ENCODE data around the gene STK32C.
A peak's percentile ranks its signal among the peaks of the same experiment; 100 is the strongest.
"Not testable (repeated sequence)": the region's sequence is repeated elsewhere in the genome, so short reads cannot be mapped to it uniquely, and the experiment has no call there.

STK32C gene

DNA sequence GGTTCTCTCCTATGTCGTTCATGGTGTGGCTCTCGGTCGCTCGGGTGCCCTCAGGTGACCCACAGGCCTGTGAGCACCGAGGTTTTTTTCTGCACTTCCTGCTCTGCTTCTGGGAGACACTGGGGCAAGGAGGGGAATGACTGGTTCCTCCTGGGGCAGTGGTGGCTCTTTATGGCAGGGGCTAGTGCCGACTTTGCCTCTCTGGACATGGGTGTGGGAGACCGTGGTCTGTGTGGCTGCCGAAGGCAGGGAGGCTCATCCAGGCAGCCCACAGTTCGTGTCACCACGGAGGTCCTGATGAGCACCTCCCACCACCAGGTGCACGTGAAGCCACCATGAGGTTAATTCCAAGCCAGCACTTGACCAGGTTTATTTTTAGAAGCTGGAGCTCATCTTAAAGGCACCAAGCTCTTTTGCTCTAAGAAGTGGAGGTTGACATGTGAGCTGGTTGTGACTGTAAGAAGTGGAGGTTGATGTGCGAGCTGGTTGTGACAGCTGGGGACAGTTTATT, 145.7 kb downstream of the STK32C start:
- Histone ChIP-seq H3K27ac (ENCODE audit: low read depth, low read length) (no peak overlapping the region), H2AK5ac (ENCODE audit: low read length) (no peak overlapping the region), H3K36me3 (ENCODE audit: control insufficient read depth, insufficient read depth, low read length) (no peaks in the 10 kb centered on the region), H3K4me3 (ENCODE audit: low read length) (no peak overlapping the region), H3K56ac (ENCODE audit: low read length) (no peak overlapping the region), H3K23ac (ENCODE audit: low read length) (no peak overlapping the region), H3K79me1 (ENCODE audit: low read length) (no peaks in the 10 kb centered on the region), H3K27me3 (ENCODE audit: insufficient read depth, low read length, poor library complexity) (no peaks in the 10 kb centered on the region), H3K79me2 (ENCODE audit: control insufficient read depth, insufficient read depth, low read length) (no peaks in the 10 kb centered on the region), H2BK120ac (ENCODE audit: low read depth, low read length) (no peak overlapping the region), H2BK5ac (ENCODE audit: low read length) (no peak overlapping the region), H2BK15ac (replicated peaks; ENCODE audit: low read depth) (no peak overlapping the region), H3K18ac (ENCODE audit: low read length) (no peak overlapping the region), H4K5ac (ENCODE audit: low read length) (no peak overlapping the region), H4K8ac (ENCODE audit: low read depth, low read length) (no peak overlapping the region), H3K4me1 (ENCODE audit: control insufficient read depth, low read depth, low read length) (no peaks in the 10 kb centered on the region), H3K4ac (ENCODE audit: low read depth, low read length) (no peak overlapping the region), H3K9ac (ENCODE audit: low read length) (no peak overlapping the region), H3K4me2 (ENCODE audit: low read length) (no peak overlapping the region)
- WGBS (ENCODE audit: extremely low coverage, insufficient coverage, low lambda C conversion rate), result no CpG with 5 or more reads among the region's 12 CpGs
- no peak for DNase-seq

DNA sequence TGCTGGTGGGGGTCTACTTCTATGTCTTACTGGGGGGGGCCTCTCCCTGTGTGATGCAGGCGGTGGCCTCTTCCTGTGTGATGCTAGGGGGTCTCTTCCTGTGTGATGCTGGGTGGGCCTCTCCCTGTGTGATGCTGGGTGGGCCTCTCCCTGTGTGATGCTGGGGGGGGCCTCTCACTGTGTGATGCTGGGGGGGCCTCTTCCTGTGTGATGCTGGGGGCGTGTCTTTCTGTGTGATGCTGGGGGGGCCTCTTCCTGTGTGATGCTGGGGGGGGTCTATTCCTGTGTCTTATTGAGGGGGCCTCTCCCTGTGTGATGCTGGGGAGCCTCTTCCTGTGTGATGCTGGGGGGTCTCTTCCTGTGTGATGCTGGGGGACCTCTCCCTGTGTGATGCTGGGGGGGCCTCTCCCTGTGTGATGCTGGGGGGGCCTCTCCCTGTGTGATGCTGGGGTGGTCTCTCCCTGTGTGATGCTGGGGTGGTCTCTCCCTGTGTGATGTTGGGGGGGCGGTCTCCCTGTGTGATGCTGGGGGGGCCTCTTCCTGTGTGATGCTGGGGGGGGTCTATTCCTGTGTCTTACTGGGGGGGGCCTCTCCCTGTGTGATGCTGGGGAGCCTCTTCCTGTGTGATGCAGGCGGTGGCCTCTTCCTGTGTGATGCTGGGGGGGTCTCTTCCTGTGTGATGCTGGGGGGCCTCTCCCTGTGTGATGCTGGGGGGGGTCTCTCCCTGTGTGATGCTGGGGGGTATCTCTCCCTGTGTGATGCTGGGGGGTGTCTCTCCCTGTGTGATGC, 146.7 kb downstream of the STK32C start:
- H3K4ac ChIP-seq (ENCODE audit: low read depth, low read length); H3K23ac ChIP-seq (ENCODE audit: low read length); H4K8ac ChIP-seq (ENCODE audit: low read depth, low read length); H2BK120ac ChIP-seq (ENCODE audit: low read depth, low read length); H3K4me1 ChIP-seq (ENCODE audit: control insufficient read depth, low read depth, low read length); H3K4me2 ChIP-seq (ENCODE audit: low read length); H3K18ac ChIP-seq (ENCODE audit: low read length); H2BK5ac ChIP-seq (ENCODE audit: low read length); H3K27me3 ChIP-seq (ENCODE audit: insufficient read depth, low read length, poor library complexity); DNase-seq; H3K36me3 ChIP-seq (ENCODE audit: control insufficient read depth, insufficient read depth, low read length); H3K27ac ChIP-seq (ENCODE audit: low read depth, low read length); H3K79me2 ChIP-seq (ENCODE audit: control insufficient read depth, insufficient read depth, low read length); H4K5ac ChIP-seq (ENCODE audit: low read length); H2BK15ac ChIP-seq (replicated peaks; ENCODE audit: low read depth); H3K56ac ChIP-seq (ENCODE audit: low read length); H3K4me3 ChIP-seq (ENCODE audit: low read length); H3K79me1 ChIP-seq (ENCODE audit: low read length); H3K9ac ChIP-seq (ENCODE audit: low read length); H2AK5ac ChIP-seq (ENCODE audit: low read length): not testable (repeated sequence)
- WGBS (ENCODE audit: extremely low coverage, insufficient coverage, low lambda C conversion rate), result no CpG with 5 or more reads among the region's 4 CpGs

DNA sequence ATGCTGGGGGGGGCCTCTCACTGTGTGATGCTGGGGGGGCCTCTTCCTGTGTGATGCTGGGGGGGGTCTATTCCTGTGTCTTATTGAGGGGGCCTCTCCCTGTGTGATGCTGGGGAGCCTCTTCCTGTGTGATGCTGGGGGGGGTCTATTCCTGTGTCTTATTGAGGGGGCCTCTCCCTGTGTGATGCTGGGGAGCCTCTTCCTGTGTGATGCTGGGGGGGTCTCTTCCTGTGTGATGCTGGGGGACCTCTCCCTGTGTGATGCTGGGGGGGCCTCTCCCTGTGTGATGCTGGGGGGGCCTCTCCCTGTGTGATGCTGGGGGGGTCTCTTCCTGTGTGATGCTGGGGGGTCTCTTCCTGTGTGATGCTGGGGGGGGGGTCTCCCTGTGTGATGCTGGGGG, 147.5 kb downstream of the STK32C start:
- not testable (repeated sequence) for H3K56ac ChIP-seq (ENCODE audit: low read length); H2BK15ac ChIP-seq (replicated peaks; ENCODE audit: low read depth); H2AK5ac ChIP-seq (ENCODE audit: low read length); H3K4ac ChIP-seq (ENCODE audit: low read depth, low read length); H4K8ac ChIP-seq (ENCODE audit: low read depth, low read length); H3K27me3 ChIP-seq (ENCODE audit: insufficient read depth, low read length, poor library complexity); H3K4me2 ChIP-seq (ENCODE audit: low read length); H3K79me2 ChIP-seq (ENCODE audit: control insufficient read depth, insufficient read depth, low read length); H2BK120ac ChIP-seq (ENCODE audit: low read depth, low read length); H3K9ac ChIP-seq (ENCODE audit: low read length); H3K18ac ChIP-seq (ENCODE audit: low read length); H3K79me1 ChIP-seq (ENCODE audit: low read length); H4K5ac ChIP-seq (ENCODE audit: low read length); H3K4me1 ChIP-seq (ENCODE audit: control insufficient read depth, low read depth, low read length); H3K4me3 ChIP-seq (ENCODE audit: low read length); DNase-seq; H3K23ac ChIP-seq (ENCODE audit: low read length); H2BK5ac ChIP-seq (ENCODE audit: low read length); H3K27ac ChIP-seq (ENCODE audit: low read depth, low read length); H3K36me3 ChIP-seq (ENCODE audit: control insufficient read depth, insufficient read depth, low read length)

DNA sequence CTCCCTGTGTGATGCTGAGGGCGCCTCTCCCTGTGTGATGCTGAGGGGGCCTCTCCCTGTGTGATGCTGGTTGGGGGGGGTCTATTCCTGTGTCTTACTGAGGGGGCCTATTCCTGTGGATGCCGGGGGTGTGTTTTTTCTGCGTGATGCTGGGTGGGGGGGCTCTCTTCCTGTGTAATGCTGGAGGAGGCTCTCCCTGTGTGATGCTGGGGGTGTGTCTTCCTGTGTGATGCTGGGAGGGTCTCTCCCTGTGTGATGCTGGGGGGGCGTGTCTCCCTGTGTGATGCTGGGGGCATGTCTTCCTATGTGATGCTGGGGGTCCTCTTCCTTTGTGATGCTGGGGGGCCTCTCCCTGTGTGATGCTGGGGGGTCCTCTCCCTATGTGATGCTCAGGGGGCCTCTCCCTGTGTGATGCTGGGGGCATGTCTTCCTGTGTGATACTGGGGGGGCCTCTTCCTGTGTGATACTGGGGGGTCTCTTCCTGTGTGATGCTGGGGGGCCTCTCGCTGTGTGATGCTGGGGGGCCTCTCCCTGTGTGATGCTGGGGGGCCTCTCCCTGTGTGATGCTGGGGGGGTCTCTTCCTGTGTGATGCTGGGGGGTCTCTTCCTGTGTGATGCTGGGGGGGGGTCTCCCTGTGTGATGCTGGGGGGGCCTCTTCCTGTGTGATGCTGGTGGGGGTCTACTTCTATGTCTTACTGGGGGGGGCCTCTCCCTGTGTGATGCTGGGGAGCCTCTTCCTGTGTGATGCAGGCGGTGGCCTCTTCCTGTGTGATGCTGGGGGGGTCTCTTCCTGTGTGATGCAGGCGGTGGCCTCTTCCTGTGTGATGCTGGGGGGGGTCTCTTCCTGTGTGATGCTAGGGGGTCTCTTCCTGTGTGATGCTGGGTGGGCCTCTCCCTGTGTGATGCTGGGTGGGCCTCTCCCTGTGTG, 148.2 kb downstream of the STK32C start:
- no CpG with 5 or more reads among the region's 7 CpGs for WGBS (ENCODE audit: extremely low coverage, insufficient coverage, low lambda C conversion rate)
- H3K27ac ChIP-seq (ENCODE audit: low read depth, low read length); H3K4me1 ChIP-seq (ENCODE audit: control insufficient read depth, low read depth, low read length); H3K79me1 ChIP-seq (ENCODE audit: low read length); H3K23ac ChIP-seq (ENCODE audit: low read length); H3K56ac ChIP-seq (ENCODE audit: low read length); H3K4me3 ChIP-seq (ENCODE audit: low read length); H3K36me3 ChIP-seq (ENCODE audit: control insufficient read depth, insufficient read depth, low read length); H2BK5ac ChIP-seq (ENCODE audit: low read length); H3K4me2 ChIP-seq (ENCODE audit: low read length); H2AK5ac ChIP-seq (ENCODE audit: low read length); H3K27me3 ChIP-seq (ENCODE audit: insufficient read depth, low read length, poor library complexity); H3K4ac ChIP-seq (ENCODE audit: low read depth, low read length); H3K9ac ChIP-seq (ENCODE audit: low read length); H2BK15ac ChIP-seq (replicated peaks; ENCODE audit: low read depth); H3K79me2 ChIP-seq (ENCODE audit: control insufficient read depth, insufficient read depth, low read length); H3K18ac ChIP-seq (ENCODE audit: low read length); H4K5ac ChIP-seq (ENCODE audit: low read length); H2BK120ac ChIP-seq (ENCODE audit: low read depth, low read length); H4K8ac ChIP-seq (ENCODE audit: low read depth, low read length): not testable (repeated sequence)
- DNase-seq, result peak; percentile 51

DNA sequence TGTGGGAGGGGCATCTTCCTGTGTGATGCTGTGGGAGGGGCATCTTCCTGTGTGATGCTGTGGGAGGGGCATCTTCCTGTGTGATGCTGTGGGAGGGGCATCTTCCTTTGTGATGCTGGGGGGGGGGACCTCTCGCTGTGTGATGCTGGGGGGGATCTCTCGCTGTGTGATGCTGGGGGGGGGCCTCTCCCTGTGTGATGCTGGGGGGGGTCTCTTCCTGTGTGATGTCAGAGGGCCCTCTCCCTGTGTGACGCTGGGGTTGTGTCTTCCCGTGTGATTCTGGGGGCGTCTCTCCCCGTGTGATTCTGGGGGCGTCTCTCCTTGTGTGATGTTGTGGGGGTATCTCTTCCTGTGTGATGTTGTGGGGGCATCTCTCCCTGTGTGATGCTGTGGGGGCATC, 148.9 kb downstream of the STK32C start:
- no peaks in the 10 kb centered on the region for H3K79me1 ChIP-seq (ENCODE audit: low read length)
- H3K23ac ChIP-seq (ENCODE audit: low read length), result no peak overlapping the region
- no peak overlapping the region for H3K18ac ChIP-seq (ENCODE audit: low read length)
- H2BK5ac ChIP-seq (ENCODE audit: low read length), result no peak overlapping the region
- H3K4me2 ChIP-seq (ENCODE audit: low read length), result no peak overlapping the region
- H2AK5ac ChIP-seq (ENCODE audit: low read length), result no peak overlapping the region
- H3K27me3 ChIP-seq (ENCODE audit: insufficient read depth, low read length, poor library complexity), result no peaks in the 10 kb centered on the region
- no peak overlapping the region for H3K4me3 ChIP-seq (ENCODE audit: low read length)
- H3K4me1 ChIP-seq (ENCODE audit: control insufficient read depth, low read depth, low read length), result no peaks in the 10 kb centered on the region
- H2BK15ac ChIP-seq (replicated peaks; ENCODE audit: low read depth), result no peak overlapping the region
- no peak overlapping the region for H3K4ac ChIP-seq (ENCODE audit: low read depth, low read length)
- no peak overlapping the region for H3K27ac ChIP-seq (ENCODE audit: low read depth, low read length)
- H3K9ac ChIP-seq (ENCODE audit: low read length), result no peak overlapping the region
- H4K8ac ChIP-seq (ENCODE audit: low read depth, low read length), result no peak overlapping the region
- peak; percentile 53 for DNase-seq
- H4K5ac ChIP-seq (ENCODE audit: low read length), result no peak overlapping the region
- no peak overlapping the region for H3K56ac ChIP-seq (ENCODE audit: low read length)
- no peaks in the 10 kb centered on the region for H3K36me3 ChIP-seq (ENCODE audit: control insufficient read depth, insufficient read depth, low read length)
- WGBS (ENCODE audit: extremely low coverage, insufficient coverage, low lambda C conversion rate), result no CpG with 5 or more reads among the region's 7 CpGs
- no peaks in the 10 kb centered on the region for H3K79me2 ChIP-seq (ENCODE audit: control insufficient read depth, insufficient read depth, low read length)
- no peak overlapping the region for H2BK120ac ChIP-seq (ENCODE audit: low read depth, low read length)
